Adrenal gland (tissue), 5 donors: ENCODE measurements around the gene C8B.

Source experiments
- POLR2A ChIP-seq, 2 donors: fragments of 450-650 bp; IDR thresholded peaks; one replicate each; pipeline ENCODE4 v1.6.1; 2017; ENCODE audit warnings: antibody characterized with exemption in 2 of 2, mild to moderate bottlenecking in 2 of 2, moderate library complexity in 1 of 2
- TF ChIP-seq, protein P1 (sequence below), 6 experiments: fragments of 450-650 bp in 4 of 6; fragments of 200-600 bp in 2 of 6; sonication (generic) in 1 of 6; IDR thresholded peaks; 1 replicate in 5 of 6; 2 replicates in 1 of 6; pipeline versions ENCODE4 v1.5.1 to v1.8.0; 2016 to 2021; ENCODE audit warnings: antibody characterized with exemption in 6 of 6, mild to moderate bottlenecking in 2 of 6, moderate library complexity in 1 of 6
- donor health status: DM: no; HTN: no; CAD: no.

DNA sequence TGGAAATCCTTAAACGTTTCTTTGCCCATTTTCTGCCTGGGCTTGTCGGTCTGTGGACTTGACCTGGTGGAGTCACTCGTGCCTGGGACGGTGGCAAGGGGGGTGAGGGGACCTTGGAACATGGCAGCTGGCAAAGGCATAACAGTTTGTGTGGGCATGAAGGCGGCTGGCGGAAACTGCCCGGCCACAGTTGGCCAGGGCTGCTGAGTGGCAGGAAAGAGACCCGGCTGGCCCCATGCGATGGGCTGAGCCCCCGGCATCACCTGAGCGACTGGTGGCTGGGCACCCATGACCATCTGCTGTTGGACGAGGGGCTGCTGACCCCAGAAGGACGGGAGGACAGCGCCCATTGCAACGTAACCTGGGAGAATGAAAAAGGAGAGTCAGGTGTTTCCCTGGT lies 49.3 kb upstream of the C8B start:
- TF ChIP-seq POLR2A (IDR thresholded peaks at IDR 0.05): no peak
- TF ChIP-seq, protein P1, sequence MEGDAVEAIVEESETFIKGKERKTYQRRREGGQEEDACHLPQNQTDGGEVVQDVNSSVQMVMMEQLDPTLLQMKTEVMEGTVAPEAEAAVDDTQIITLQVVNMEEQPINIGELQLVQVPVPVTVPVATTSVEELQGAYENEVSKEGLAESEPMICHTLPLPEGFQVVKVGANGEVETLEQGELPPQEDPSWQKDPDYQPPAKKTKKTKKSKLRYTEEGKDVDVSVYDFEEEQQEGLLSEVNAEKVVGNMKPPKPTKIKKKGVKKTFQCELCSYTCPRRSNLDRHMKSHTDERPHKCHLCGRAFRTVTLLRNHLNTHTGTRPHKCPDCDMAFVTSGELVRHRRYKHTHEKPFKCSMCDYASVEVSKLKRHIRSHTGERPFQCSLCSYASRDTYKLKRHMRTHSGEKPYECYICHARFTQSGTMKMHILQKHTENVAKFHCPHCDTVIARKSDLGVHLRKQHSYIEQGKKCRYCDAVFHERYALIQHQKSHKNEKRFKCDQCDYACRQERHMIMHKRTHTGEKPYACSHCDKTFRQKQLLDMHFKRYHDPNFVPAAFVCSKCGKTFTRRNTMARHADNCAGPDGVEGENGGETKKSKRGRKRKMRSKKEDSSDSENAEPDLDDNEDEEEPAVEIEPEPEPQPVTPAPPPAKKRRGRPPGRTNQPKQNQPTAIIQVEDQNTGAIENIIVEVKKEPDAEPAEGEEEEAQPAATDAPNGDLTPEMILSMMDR (IDR thresholded peaks at IDR 0.05): no peak
